HG03025 (cell line): ENCODE measurements around the gene KIAA1671.

Experiments used
- ATAC-seq: cut with Tn5 transposase; IDR thresholded peaks from one replicate; pipeline ENCODE4 v1.9.1; 2021; ENCODE audit warnings: mild to moderate bottlenecking, moderate library complexity; ENCODE audit not compliant: unreplicated experiment, low FRiP score

KIAA1671 gene

GRCh38 chr22:25084405-25085107 lies 132.0 kb downstream of the KIAA1671 start:
- no peak for ATAC-seq

- ATAC-seq: no peak
Measured at GRCh38 chr22:25085156-25085555, 132.6 kb downstream of the KIAA1671 start.

- no peak for ATAC-seq
Measured at GRCh38 chr22:25085930-25086901, 133.7 kb downstream of the KIAA1671 start.

- no peak for ATAC-seq
Measured at GRCh38 chr22:25086902-25087282, 134.4 kb downstream of the KIAA1671 start.

- ATAC-seq: no peak
Measured at GRCh38 chr22:25090225-25090890, 137.8 kb downstream of the KIAA1671 start.

- no peak for ATAC-seq
Measured at GRCh38 chr22:25091458-25091857, 138.9 kb downstream of the KIAA1671 start.

GRCh38 chr22:25092119-25092518 lies 139.6 kb downstream of the KIAA1671 start:
- no peak for ATAC-seq

- ATAC-seq: no peak
Measured at GRCh38 chr22:25094579-25094978, 142.1 kb downstream of the KIAA1671 start.

- ATAC-seq: no peak
Measured at GRCh38 chr22:25095869-25096268, 143.4 kb downstream of the KIAA1671 start.

GRCh38 chr22:25096638-25097405 lies 144.3 kb downstream of the KIAA1671 start:
- ATAC-seq: no peak

- ATAC-seq: no peak
Measured at GRCh38 chr22:25098445-25099081, 146.0 kb downstream of the KIAA1671 start.

GRCh38 chr22:25099202-25099601 lies 146.7 kb downstream of the KIAA1671 start:
- no peak for ATAC-seq

- no peak for ATAC-seq
Measured at GRCh38 chr22:25100402-25100801, 147.9 kb downstream of the KIAA1671 start.

GRCh38 chr22:25100948-25101347 lies 148.4 kb downstream of the KIAA1671 start:
- ATAC-seq: no peak

GRCh38 chr22:25101501-25101900 lies 149.0 kb downstream of the KIAA1671 start:
- ATAC-seq: no peak

GRCh38 chr22:25101986-25102385 lies 149.5 kb downstream of the KIAA1671 start:
- no peak for ATAC-seq

GRCh38 chr22:25102722-25103121 lies 150.2 kb downstream of the KIAA1671 start:
- ATAC-seq: no peak

GRCh38 chr22:25104367-25104766 lies 151.9 kb downstream of the KIAA1671 start:
- ATAC-seq: no peak

GRCh38 chr22:25105817-25106650 lies 153.5 kb downstream of the KIAA1671 start:
- no peak for ATAC-seq
